ENCODE results near the gene RBM33.

The RBM33 gene

GRCh38 chr7:155692317-155692716 lies 47.9 kb downstream of the RBM33 start:
- DNase-seq (ENCODE audit: extremely low spot score), result no peak
- POLR2A ChIA-PET, result no interaction called here
- CTCF ChIA-PET, result interaction anchor here (0.8 to 2.2 kb wide), 8 partner anchors 10 to 94 kb away, joined by 3 to 10 read pairs (median 4); no protein-coding TSS in a partner anchor
- TF ChIP-seq CTCF (IDR thresholded peaks at IDR 0.05; ENCODE audit: control extremely low read depth, extremely low read depth, low read depth, missing control alignments), result no peak

GRCh38 chr7:155693826-155694225 lies 49.4 kb downstream of the RBM33 start:
- ChIA-PET POLR2A (no interaction called here), CTCF (interaction anchor here (0.9 to 1.6 kb wide), 4 partner anchors 9 to 38 kb away, joined by 3 to 5 read pairs (median 3); no protein-coding TSS in a partner anchor)
- TF ChIP-seq CTCF (IDR thresholded peaks at IDR 0.05; ENCODE audit: control extremely low read depth, extremely low read depth, low read depth, missing control alignments), result no peak
- DNase-seq (ENCODE audit: extremely low spot score), result no peak

- CTCF ChIA-PET, result interaction anchor here (1.0 kb wide), 1 partner anchor 14 kb away, joined by 5 read pairs; no protein-coding TSS in a partner anchor
- TF ChIP-seq CTCF (IDR thresholded peaks at IDR 0.05; ENCODE audit: control extremely low read depth, extremely low read depth, low read depth, missing control alignments), result no peak
- DNase-seq (ENCODE audit: extremely low spot score), result no peak
- POLR2A ChIA-PET, result no interaction called here
Observed at GRCh38 chr7:155694851-155695250, 50.4 kb downstream of the RBM33 start.

GRCh38 chr7:155696747-155697146 lies 52.3 kb downstream of the RBM33 start:
- no peak for DNase-seq (ENCODE audit: extremely low spot score)
- no peak for TF ChIP-seq CTCF (IDR thresholded peaks at IDR 0.05; ENCODE audit: control extremely low read depth, extremely low read depth, low read depth, missing control alignments)
- ChIA-PET CTCF (interaction anchor here (1.3 to 1.7 kb wide), 4 partner anchors 20 to 98 kb away, joined by 3 read pairs; no protein-coding TSS in a partner anchor), POLR2A (no interaction called here)

- no peak for TF ChIP-seq CTCF (IDR thresholded peaks at IDR 0.05; ENCODE audit: control extremely low read depth, extremely low read depth, low read depth, missing control alignments)
- DNase-seq (ENCODE audit: extremely low spot score), result no peak
- ChIA-PET POLR2A (no interaction called here), CTCF (interaction anchor here (1.2 to 1.7 kb wide), 4 partner anchors 10 to 101 kb away, joined by 3 to 4 read pairs (median 3); no protein-coding TSS in a partner anchor)
Observed at GRCh38 chr7:155698633-155699032, 54.2 kb downstream of the RBM33 start.

GRCh38 chr7:155699180-155699579 lies 54.7 kb downstream of the RBM33 start:
- no peak for DNase-seq (ENCODE audit: extremely low spot score)
- ChIA-PET POLR2A (no interaction called here), CTCF (interaction anchor here (1.2 to 1.6 kb wide), 2 partner anchors 9 to 102 kb away, joined by 3 read pairs; no protein-coding TSS in a partner anchor)
- TF ChIP-seq CTCF (IDR thresholded peaks at IDR 0.05; ENCODE audit: control extremely low read depth, extremely low read depth, low read depth, missing control alignments), result no peak

Measured in GM10248 (cell line).